ENCODE data around the gene FBRSL1.

FBRSL1 gene

DNA sequence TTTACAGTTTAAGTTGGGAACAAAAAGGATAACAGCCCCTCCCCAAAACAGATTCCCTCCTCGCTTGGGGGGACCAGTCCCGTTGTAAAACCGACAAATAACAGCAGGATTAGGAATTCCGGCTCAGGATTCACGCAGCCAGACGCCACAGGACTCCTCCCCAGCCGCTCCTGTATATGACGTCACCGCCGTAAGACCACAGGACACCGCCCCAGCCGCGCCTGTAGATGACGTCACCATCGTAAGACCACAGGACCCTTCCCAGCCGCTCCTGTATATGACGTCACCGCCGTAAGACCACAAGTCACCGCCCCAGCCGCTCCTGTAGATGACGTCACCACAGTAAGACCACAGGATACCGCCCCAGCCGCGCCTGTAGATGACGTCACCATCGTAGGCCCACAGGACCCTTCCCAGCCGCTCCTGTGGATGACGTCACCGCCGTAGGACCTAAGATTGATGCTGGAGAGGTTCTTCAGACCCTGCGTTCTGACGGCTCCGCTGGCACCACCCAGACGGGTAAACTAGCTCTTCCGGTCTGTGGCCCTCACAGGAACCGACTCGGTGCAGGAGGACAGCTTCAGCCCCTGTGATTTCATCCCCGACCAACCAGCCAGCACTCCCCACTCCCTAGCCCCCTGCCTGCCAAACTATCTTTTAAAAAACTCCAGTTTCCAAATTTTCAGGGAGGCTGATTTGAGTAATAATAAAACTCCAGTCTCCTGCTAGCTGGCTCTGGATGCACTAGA is 43.9 kb upstream of the FBRSL1 start:
- TF ChIP-seq, protein P1, sequence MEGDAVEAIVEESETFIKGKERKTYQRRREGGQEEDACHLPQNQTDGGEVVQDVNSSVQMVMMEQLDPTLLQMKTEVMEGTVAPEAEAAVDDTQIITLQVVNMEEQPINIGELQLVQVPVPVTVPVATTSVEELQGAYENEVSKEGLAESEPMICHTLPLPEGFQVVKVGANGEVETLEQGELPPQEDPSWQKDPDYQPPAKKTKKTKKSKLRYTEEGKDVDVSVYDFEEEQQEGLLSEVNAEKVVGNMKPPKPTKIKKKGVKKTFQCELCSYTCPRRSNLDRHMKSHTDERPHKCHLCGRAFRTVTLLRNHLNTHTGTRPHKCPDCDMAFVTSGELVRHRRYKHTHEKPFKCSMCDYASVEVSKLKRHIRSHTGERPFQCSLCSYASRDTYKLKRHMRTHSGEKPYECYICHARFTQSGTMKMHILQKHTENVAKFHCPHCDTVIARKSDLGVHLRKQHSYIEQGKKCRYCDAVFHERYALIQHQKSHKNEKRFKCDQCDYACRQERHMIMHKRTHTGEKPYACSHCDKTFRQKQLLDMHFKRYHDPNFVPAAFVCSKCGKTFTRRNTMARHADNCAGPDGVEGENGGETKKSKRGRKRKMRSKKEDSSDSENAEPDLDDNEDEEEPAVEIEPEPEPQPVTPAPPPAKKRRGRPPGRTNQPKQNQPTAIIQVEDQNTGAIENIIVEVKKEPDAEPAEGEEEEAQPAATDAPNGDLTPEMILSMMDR (IDR thresholded peaks at IDR 0.05; ENCODE audit: low read depth, low read length): no peak
- H3K4me3 ChIP-seq (ENCODE audit: low read depth, low read length): no peak overlapping the region

DNA sequence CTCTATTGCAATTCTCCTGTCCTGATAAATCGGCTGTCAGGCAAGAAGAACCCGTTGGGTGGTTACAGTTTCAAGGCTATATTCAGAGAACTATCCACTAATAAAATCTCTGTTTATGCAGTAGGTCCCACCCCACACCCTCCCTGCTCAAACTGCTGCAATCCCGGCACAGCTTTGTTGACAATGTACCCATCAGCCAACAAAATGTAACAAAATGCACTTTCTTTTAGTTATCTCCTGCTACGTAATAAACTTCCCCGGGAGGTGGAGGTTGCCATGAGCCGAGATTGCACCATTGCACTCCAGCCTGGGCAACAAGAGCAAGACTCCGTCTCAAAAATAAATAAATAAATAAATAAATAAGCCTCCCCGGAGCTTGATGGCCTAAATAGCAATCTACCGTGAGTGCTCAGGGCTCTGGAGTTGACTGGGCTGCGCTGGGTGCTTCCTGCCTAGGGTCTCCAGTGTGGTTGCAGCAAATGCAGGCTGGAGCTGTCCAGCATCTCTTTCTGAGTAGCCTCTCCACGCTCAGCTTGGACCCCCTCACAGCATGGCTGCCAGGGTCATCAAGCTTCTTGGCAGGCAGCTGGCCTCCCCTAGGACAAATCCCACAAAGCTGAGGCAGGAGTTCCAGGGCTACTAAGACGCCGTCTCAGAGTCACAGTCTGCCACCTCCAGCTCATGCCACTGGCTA is 43.2 kb upstream of the FBRSL1 start:
- H3K4me3 ChIP-seq (ENCODE audit: low read depth, low read length): no peak overlapping the region

DNA sequence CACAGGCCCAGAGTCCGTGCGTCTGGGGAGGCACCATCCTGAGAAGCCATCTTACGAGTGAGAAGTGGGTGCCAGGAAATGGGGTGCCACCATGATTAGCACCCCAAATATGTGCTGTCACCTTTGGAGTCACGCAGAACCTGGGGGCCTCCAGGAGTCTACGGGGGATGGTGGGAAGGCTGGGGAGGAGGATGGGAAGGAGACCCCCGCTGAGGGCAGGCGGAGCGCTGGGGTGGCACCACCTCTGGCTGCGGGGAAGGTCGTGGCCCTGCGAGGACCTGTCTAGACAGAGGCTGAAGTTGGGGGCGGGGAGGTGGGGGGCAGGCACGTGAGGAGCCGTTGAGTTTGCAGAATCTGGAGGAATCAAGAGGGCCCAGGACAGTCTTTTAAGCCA is 42.6 kb upstream of the FBRSL1 start:
- TF ChIP-seq, protein P1 (IDR thresholded peaks at IDR 0.05; ENCODE audit: low read depth, low read length): no peak
- H3K4me3 ChIP-seq (ENCODE audit: low read depth, low read length): no peak overlapping the region

More for the DNA sequence above, 43.2 kb upstream of the FBRSL1 start:
- TF ChIP-seq, protein P1 (IDR thresholded peaks at IDR 0.05; ENCODE audit: low read depth, low read length): no peak

DNA sequence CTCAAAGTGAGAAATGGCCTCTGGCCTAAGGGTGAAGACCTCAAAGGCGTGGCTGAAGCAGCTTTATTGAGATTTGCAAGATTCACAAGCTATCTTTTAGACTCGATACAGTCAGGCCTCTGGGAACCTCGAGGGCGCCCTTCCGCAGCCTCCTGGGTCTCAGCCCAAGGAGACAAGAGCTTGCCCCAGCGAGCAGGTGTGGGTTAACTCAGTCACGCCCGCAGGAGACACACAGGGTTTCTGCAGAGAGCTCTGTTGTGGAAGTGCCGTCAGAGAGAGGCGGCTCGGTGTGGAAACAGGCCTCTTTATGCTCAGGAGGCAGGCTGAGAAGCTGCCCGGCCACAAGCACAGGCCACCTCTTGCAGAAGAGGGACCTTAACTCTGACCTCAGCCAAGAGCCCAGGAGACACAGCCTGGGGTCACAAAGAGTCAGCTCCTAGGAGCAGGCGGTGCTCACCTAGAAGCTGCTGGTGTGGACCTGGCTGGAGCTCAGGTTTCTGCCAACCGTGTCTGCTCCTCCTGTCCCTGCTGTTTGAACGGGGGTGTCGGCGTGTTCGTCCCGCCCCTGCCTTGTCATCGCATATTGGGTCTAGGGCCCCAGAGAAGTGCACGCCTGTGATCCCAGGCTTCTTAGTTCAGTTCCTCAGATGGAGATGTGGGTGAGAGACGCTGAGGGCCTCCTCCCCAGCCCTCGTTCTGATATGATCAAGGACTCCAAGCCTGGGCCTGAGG is 42.1 kb upstream of the FBRSL1 start:
- TF ChIP-seq, protein P1 (IDR thresholded peaks at IDR 0.05; ENCODE audit: low read depth, low read length): no peak

DNA sequence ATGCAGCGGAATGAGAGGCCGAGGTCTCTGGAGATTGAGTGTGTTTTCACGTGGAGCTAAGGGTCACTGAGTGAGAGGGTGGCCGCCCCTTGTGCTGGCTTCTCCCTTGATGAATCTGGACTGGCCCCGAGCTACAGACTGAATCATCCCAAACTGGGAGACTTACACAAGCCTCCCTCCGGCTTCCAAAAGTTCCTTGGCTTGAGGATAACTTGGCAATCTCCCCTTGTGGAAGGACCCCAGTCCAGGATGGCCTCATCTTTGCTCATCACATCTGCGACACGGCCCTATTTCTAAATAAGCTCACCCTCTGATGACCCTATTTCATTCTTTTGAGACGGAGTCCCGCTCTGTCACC is 41.5 kb upstream of the FBRSL1 start:
- no peak overlapping the region for H3K4me3 ChIP-seq (ENCODE audit: low read depth, low read length)
- TF ChIP-seq, protein P1 (IDR thresholded peaks at IDR 0.05; ENCODE audit: low read depth, low read length): no peak

More for the DNA sequence above, 42.1 kb upstream of the FBRSL1 start:
- H3K4me3 ChIP-seq (ENCODE audit: low read depth, low read length): no peak overlapping the region

DNA sequence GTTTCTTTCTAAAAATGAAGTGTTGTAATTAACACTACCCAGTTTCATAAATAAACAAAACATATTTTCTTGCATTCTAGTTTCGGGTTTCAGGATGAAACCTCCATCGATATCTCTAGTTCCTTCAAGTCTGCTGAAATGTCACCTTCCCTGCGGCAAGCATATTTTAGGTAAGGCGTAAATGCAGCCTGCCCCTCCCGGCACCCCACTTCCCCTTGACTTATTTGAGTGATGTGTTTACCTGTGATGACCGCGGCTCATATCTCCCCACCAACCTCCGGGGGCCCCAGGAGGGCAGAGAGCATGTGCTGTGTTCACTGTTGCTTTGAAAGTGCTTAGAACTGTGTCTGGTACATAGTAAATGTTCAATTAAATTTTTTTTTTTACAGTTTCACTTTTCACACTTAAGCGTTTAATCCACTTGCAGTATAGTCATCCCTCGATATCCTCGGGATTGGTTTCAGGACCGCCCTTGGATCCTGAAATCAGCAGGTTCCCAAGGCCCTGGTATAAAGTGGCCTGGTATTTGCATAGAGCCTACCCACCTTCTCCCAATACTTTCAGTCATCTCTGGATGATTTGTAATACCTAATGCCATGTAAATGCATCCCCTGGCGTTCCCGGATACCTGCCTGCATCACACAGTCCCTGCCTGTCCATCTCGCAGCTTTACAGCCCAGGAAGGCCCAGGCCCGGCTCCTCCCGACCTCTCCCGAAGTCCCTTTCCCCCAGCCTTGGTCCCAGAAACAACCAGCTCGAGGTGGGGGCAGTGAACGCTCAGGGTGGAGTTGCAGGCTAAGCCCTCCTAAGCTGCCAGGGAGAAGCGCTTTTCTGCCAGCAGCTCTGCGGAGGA is 40.2 kb upstream of the FBRSL1 start:
- no peak overlapping the region for H3K4me3 ChIP-seq (ENCODE audit: low read depth, low read length)
- TF ChIP-seq, protein P1 (IDR thresholded peaks at IDR 0.05; ENCODE audit: low read depth, low read length): no peak

Data from WI38 (cell line).